ENCODE results near the gene PIK3CD.
"Not testable (repeated sequence)": the region's sequence is repeated elsewhere in the genome, so short reads cannot be mapped to it uniquely, and the experiment has no call there.

Gene PIK3CD

GRCh38 chr1:9624081-9624480 lies 27.4 kb upstream of the PIK3CD start:
- no peak for DNase-seq

- not testable (repeated sequence) for DNase-seq
Measured at GRCh38 chr1:9625030-9625429, 26.5 kb upstream of the PIK3CD start.

GRCh38 chr1:9626201-9626608 lies 25.3 kb upstream of the PIK3CD start:
- DNase-seq = no peak

- peak; percentile 83 for DNase-seq
Measured at GRCh38 chr1:9628541-9629444, 22.7 kb upstream of the PIK3CD start.

GRCh38 chr1:9629445-9630201 lies 21.9 kb upstream of the PIK3CD start:
- peak; percentile 85 for DNase-seq

GRCh38 chr1:9630331-9631111 lies 21.0 kb upstream of the PIK3CD start:
- DNase-seq = peak; percentile 47

GRCh38 chr1:9631613-9632012 lies 19.9 kb upstream of the PIK3CD start:
- DNase-seq = no peak

GRCh38 chr1:9633493-9633892 lies 18.0 kb upstream of the PIK3CD start:
- no peak for DNase-seq

- no peak for DNase-seq
Measured at GRCh38 chr1:9634582-9634981, 16.9 kb upstream of the PIK3CD start.

- no peak for DNase-seq
Measured at GRCh38 chr1:9639227-9639626, 12.3 kb upstream of the PIK3CD start.

GRCh38 chr1:9643351-9644256 lies 7.9 kb upstream of the PIK3CD start:
- DNase-seq = peak; percentile 45

- no peak for DNase-seq
Measured at GRCh38 chr1:9646037-9646436, 5.5 kb upstream of the PIK3CD start.

- no peak for DNase-seq
Measured at GRCh38 chr1:9648171-9648570, 3.4 kb upstream of the PIK3CD start.

- no peak for DNase-seq
Measured at GRCh38 chr1:9649769-9650168, 1.8 kb upstream of the PIK3CD start.

- DNase-seq = no peak
Measured at GRCh38 chr1:9651220-9651564, 339 bp upstream of the PIK3CD start.

GRCh38 chr1:9652379-9653209 lies 1.1 kb downstream of the PIK3CD start:
- peak; percentile 83 for DNase-seq

- DNase-seq = no peak
Measured at GRCh38 chr1:9653210-9653490, 1.6 kb downstream of the PIK3CD start.

- peak; percentile 37 for DNase-seq
Measured at GRCh38 chr1:9653491-9654050, 2.0 kb downstream of the PIK3CD start.

GRCh38 chr1:9654051-9654833 lies 2.7 kb downstream of the PIK3CD start:
- DNase-seq = peak; percentile 37
